ENCODE measurements around the gene SERINC5.
"Not testable (repeated sequence)": the region's sequence is repeated elsewhere in the genome, so short reads cannot be mapped to it uniquely, and the experiment has no call there.

Gene SERINC5

GRCh38 chr5:80141147-80141671 is 114.6 kb downstream of the SERINC5 start:
- FAIRE-seq (no peak), DNase-seq (ENCODE audit: insufficient read length, low spot score) (no peak)
- TF ChIP-seq, protein P1, sequence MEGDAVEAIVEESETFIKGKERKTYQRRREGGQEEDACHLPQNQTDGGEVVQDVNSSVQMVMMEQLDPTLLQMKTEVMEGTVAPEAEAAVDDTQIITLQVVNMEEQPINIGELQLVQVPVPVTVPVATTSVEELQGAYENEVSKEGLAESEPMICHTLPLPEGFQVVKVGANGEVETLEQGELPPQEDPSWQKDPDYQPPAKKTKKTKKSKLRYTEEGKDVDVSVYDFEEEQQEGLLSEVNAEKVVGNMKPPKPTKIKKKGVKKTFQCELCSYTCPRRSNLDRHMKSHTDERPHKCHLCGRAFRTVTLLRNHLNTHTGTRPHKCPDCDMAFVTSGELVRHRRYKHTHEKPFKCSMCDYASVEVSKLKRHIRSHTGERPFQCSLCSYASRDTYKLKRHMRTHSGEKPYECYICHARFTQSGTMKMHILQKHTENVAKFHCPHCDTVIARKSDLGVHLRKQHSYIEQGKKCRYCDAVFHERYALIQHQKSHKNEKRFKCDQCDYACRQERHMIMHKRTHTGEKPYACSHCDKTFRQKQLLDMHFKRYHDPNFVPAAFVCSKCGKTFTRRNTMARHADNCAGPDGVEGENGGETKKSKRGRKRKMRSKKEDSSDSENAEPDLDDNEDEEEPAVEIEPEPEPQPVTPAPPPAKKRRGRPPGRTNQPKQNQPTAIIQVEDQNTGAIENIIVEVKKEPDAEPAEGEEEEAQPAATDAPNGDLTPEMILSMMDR (IDR thresholded peaks at IDR 0.05; ENCODE audit: insufficient read depth, missing control alignments): no peak

DNA sequence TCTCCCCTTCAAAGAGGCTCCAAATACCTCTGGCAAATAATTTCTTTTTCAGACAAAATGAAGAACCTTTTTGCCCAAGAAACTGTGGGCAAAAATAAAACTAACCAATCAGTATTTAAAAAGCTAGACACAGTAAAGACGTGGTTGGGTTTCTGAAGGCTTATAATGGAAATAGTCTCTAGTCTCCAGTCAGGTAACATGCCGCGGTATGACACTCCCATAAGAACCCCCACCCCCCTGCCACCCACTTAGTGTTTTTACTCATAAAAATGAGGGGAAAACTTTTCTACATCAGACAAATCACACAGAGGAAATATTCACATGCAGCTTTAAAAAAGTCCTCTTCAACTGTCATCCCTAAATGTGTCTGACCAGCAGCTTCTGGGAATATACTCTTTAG is 115.4 kb downstream of the SERINC5 start:
- DNase-seq (ENCODE audit: insufficient read length, low spot score): no peak
- no peak for FAIRE-seq
- TF ChIP-seq, protein P1 (IDR thresholded peaks at IDR 0.05; ENCODE audit: insufficient read depth, missing control alignments): no peak

DNA sequence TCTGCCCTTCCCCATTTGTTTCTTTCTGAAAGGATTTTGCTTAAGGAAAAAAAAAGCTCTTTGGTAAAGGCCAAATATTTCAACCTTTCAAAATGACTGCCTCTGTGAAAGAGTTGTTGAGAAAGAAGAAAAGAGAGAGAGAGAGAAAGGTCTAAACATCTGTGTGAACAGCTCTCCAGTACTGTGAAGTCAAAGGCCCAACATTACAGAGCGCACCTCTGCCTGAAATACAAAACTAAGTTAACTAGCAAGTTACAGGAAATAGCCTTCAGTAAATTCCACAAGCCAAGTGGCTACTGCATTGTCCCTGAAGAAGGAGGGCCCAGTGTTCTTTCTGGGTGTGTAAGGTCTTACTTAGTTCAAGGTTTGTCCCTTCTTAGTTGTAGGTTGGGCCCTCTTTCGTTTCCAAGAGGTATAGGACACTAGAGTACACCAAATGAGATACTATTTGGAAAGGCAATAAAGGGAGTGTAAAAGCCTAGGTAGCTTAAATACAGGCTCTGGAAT is 116.3 kb downstream of the SERINC5 start:
- DNase-seq (ENCODE audit: insufficient read length, low spot score): no peak
- TF ChIP-seq, protein P1 (IDR thresholded peaks at IDR 0.05; ENCODE audit: insufficient read depth, missing control alignments): no peak
- FAIRE-seq: no peak

GRCh38 chr5:80138486-80138885 is 117.4 kb downstream of the SERINC5 start:
- TF ChIP-seq, protein P1 (IDR thresholded peaks at IDR 0.05; ENCODE audit: insufficient read depth, missing control alignments): no peak
- no peak for FAIRE-seq
- DNase-seq (ENCODE audit: insufficient read length, low spot score): no peak

- not testable (repeated sequence) for DNase-seq (ENCODE audit: insufficient read length, low spot score); FAIRE-seq
These were observed 119.0 kb downstream of the SERINC5 start for GRCh38 chr5:80136798-80137197.

GRCh38 chr5:80134876-80135275 is 121.0 kb downstream of the SERINC5 start:
- FAIRE-seq (no peak), DNase-seq (ENCODE audit: insufficient read length, low spot score) (no peak)
- TF ChIP-seq, protein P1 (IDR thresholded peaks at IDR 0.05; ENCODE audit: insufficient read depth, missing control alignments): no peak

DNA sequence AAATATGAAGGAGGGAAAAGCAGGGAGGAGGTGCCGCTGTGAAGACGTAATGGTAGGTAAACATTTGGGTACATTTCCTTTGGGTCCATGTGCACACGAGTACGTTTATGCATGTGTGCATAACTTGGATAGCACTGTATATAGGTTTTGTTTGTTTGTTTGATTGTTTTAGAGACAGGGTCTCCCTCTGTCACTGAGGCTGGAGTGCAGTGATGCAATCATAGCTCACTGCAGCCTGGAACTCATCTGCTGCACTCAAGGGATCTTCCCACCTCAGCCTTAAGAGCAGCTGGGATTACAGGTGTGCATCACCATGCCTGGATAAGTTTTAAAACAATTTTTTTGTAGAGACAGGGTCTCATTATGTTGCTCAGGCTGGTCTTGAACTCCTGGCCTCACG is 126.7 kb downstream of the SERINC5 start:
- no peak for DNase-seq (ENCODE audit: insufficient read length, low spot score)
- FAIRE-seq: no peak

More for the DNA sequence above, 126.7 kb downstream of the SERINC5 start:
- TF ChIP-seq, protein P1 (IDR thresholded peaks at IDR 0.05; ENCODE audit: insufficient read depth, missing control alignments): no peak

All from D721Med (cell line).